ENCODE measurements around the gene FCHSD2.
"Not testable (repeated sequence)": the region's sequence is repeated elsewhere in the genome, so short reads cannot be mapped to it uniquely, and the experiment has no call there.

The FCHSD2 gene

GRCh38 chr11:73072935-73073481, 69.1 kb downstream of the FCHSD2 start:
- in situ Hi-C loops (cut with HindIII; ENCODE audit: low sequenced_read_pairs), result no loop called here

DNA sequence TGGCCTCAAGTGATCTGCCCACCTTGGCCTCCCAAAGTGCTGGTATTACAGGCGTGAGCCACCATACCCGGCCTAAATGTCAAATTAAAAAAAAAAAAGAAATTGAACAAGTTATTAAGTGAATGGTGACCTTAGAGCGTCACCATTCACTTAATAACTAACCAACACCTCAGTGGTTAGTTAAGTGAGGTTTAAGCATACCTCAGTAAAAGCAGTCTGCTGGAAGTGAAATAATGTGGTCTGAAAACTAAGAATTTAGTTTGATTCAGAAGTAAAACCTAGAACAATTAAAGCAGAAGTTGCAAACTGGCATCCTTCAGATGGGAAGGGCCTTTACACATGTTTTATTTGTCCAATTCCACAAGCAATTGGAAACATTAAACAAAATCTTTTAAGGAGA, 71.5 kb downstream of the FCHSD2 start:
- in situ Hi-C loops (cut with HindIII; ENCODE audit: low sequenced_read_pairs), result no loop called here

- in situ Hi-C loops (cut with HindIII; ENCODE audit: low sequenced_read_pairs), result not testable (repeated sequence)
These were observed 80.2 kb downstream of the FCHSD2 start for GRCh38 chr11:73061857-73062424.

DNA sequence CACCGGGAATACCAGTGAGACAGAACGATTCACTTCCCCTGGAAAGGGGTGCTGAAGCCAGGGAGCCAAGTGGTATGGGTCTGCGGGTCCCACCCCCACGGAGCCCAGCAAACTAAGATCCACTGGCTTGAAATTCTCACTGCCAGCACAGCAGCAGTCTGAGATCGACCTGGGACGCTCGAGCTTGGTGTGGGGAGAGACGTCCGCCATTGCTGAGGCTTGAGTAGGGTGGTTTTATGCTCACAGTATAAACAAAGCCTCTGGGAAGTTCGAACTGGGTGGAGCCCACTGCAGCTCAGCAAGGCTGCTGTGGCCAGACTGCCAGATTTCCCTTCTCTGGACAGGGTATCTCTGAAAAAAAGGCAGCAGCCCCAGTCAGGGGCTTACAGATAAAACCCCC, 80.7 kb downstream of the FCHSD2 start:
- in situ Hi-C loops (cut with HindIII; ENCODE audit: low sequenced_read_pairs), result not testable (repeated sequence)

- in situ Hi-C loops (cut with HindIII; ENCODE audit: low sequenced_read_pairs), result no loop called here
These were observed 82.2 kb downstream of the FCHSD2 start for GRCh38 chr11:73059915-73060314.

- in situ Hi-C loops (cut with HindIII; ENCODE audit: low sequenced_read_pairs), result no loop called here
These were observed 83.0 kb downstream of the FCHSD2 start for GRCh38 chr11:73058989-73059674.

DNA sequence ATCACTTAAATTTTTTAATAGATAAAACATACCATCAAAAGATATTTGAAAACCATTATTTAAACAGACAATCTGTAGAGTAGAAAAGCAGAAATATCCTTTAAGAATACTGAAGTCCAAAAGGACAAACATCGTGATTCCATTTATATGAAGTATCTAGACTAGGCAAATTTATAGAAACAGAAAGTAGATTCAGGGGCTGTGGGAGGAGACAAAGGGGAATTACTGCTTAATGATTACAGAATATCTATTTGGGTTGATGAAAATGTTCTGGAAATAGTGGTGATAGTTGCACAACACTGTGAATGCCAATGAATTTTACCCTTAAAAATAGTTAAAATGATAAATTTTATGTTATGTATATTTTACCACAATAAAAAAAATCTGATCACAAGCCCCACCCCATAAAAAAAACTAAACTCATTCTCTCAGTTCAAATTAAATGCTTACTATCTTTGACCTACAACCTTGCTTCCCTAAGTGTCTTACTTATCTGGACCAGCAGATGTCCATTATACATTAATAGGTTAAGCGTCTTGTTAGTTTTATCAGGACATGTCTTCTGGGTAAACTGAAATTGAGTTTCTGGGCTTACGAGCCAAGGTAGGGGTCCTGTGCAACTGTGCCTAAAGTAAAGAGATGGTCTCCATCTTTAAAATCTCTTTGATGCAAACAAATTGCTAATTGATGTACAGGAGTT, 86.3 kb downstream of the FCHSD2 start:
- in situ Hi-C loops (cut with HindIII; ENCODE audit: low sequenced_read_pairs), result no loop called here

GRCh38 chr11:73055002-73055401, 87.1 kb downstream of the FCHSD2 start:
- in situ Hi-C loops (cut with HindIII; ENCODE audit: low sequenced_read_pairs), result no loop called here

DNA sequence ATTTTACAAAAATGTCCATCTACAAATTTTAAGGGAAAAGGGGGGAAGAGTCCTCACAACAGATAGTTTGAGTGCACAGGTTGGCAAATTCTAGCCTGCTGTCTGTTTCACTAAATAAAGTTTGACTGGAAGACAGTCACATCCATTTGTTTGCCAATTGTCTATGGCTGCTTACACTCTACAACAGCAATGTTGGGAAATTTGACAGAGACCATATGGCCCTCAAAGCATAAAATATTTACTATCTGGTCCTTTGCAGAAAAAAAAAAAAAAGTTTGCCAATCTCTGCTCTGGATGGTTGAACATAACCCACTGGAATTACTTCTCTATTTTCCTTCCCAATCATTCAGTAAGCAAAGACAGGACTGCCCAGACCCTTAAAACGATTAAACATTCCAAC, 88.2 kb downstream of the FCHSD2 start:
- in situ Hi-C loops (cut with HindIII; ENCODE audit: low sequenced_read_pairs), result no loop called here

- in situ Hi-C loops (cut with HindIII; ENCODE audit: low sequenced_read_pairs), result no loop called here
These were observed 93.7 kb downstream of the FCHSD2 start for GRCh38 chr11:73048446-73048845.

DNA sequence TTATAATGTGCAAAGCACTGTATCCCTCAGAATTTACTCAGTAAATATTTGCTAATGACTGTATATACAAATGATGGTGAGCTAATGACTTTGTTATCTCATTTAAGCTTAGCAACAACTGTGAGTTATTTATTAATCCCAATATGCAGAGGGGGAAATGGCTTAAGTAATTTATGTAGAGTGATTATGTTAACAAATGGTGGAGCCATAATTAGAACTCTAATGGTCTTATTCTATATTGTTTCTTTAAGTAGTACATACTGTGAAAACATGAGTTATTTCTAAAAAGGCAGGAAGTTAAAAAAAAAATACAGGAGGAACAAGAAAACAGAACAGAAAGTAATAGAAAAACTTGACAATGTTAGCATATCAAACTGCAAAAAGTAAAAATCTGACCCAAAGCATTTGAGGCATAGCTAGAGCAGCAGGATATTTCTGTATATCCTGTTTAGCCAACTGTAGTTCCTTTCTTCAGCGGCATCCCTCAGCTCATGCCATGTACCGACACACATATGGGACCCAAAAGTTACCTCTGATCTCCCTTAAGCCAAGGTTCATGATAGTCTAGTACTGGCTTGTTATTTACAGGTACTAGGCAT, 94.2 kb downstream of the FCHSD2 start:
- in situ Hi-C loops (cut with HindIII; ENCODE audit: low sequenced_read_pairs), result no loop called here

- in situ Hi-C loops (cut with HindIII; ENCODE audit: low sequenced_read_pairs), result no loop called here
These were observed 102.1 kb downstream of the FCHSD2 start for GRCh38 chr11:73040046-73040445.

- in situ Hi-C loops (cut with HindIII; ENCODE audit: low sequenced_read_pairs), result no loop called here
These were observed 107.3 kb downstream of the FCHSD2 start for GRCh38 chr11:73034777-73035176.

GRCh38 chr11:73034331-73034730, 107.8 kb downstream of the FCHSD2 start:
- in situ Hi-C loops (cut with HindIII; ENCODE audit: low sequenced_read_pairs), result no loop called here

- in situ Hi-C loops (cut with HindIII; ENCODE audit: low sequenced_read_pairs), result no loop called here
These were observed 112.0 kb downstream of the FCHSD2 start for GRCh38 chr11:73030130-73030529.

DNA sequence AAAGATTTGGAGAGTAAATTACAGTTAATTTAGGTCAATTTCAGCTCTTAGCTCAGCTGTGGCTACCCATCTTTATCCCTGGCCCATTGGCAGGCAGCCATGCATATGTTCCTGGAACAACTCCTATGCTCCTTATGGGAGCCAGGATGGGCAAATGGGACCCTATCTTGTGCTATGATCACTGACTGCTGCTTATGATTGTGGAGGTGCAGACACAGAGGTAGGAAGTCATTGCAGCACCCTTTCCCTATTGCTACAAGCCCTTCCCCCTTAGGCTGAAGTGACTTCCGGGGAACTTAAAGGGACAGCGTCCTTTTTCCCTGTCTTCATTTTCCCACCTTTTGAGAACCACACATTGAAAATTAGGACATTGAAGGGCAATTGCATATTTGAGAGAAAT, 112.7 kb downstream of the FCHSD2 start:
- in situ Hi-C loops (cut with HindIII; ENCODE audit: low sequenced_read_pairs), result no loop called here

DNA sequence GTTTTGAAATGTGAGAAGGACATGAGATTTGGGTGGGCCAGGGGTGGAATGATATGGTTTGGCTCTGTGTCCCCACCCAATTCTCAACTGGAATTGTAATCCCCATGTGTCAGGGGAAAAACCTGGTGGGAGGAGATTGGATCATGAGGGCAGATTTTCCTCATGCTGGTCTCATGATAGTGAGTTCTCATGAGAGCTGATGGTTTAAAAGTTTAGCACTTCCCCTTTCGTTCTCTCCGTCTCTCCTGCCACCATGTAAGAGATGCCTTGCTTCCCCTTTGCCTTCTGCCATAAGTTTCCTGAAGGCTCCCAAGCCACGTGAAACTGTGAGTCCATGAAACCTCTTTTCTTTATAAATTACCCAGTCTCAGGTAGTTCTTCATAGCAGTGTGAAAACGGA, 113.5 kb downstream of the FCHSD2 start:
- in situ Hi-C loops (cut with HindIII; ENCODE audit: low sequenced_read_pairs), result no loop called here

DNA sequence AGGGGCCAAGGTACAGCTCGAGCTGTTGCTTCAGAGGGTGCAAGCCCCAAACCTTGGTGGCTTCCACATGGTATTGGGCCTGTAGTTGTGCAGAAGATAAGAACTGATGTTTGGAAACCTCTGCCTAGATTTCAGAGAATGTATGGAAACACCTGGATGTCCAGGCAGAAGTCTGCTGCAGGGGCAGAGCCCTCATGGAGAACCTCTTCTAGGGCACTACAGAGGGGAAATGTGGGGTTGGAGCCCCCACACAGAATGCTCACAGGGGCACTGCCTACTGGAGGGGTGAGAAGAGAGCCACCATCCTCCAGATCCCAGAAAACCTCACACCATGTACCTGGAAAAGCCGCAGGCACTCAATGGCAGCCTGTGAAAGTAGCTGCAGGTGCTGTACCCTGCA, 114.3 kb downstream of the FCHSD2 start:
- in situ Hi-C loops (cut with HindIII; ENCODE audit: low sequenced_read_pairs), result not testable (repeated sequence)

DNA sequence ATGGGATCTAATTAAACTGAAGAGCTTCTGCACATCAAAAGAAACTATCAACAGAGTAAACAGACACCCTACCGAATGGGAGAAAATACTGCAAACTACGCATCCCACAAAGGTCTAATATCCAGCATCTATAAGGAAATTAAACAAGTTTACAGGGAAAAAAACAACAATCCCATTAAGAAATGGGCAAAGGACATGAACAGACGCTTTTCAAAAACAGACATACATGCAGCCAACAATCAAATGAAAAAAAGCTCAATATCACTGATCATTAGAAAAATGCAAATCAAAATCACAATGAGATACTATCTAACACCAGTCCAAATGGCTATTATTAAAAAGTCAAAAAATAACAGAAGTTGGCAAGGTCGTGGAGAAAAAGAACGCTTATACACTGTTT, 117.5 kb downstream of the FCHSD2 start:
- in situ Hi-C loops (cut with HindIII; ENCODE audit: low sequenced_read_pairs), result no loop called here

GRCh38 chr11:73019996-73020395, 122.1 kb downstream of the FCHSD2 start:
- in situ Hi-C loops (cut with HindIII; ENCODE audit: low sequenced_read_pairs), result no loop called here

GRCh38 chr11:73019449-73019848, 122.7 kb downstream of the FCHSD2 start:
- in situ Hi-C loops (cut with HindIII; ENCODE audit: low sequenced_read_pairs), result no loop called here

- in situ Hi-C loops (cut with HindIII; ENCODE audit: low sequenced_read_pairs), result no loop called here
These were observed 123.3 kb downstream of the FCHSD2 start for GRCh38 chr11:73018856-73019255.

Data from endothelial cell of hepatic sinusoid (primary cell).